NCI-H748 (cell line): ENCODE data around the gene TAPBP.

Experiments used
- DNase-seq: peaks from one replicate; lab custom pipeline; 2025; ENCODE audit not compliant: unreplicated experiment; lab: John Stamatoyannopoulos, UW

Gene TAPBP

GRCh38 chr6:33320315-33321181, 6.7 kb upstream of the TAPBP start:
- DNase-seq = no peak

- no peak for DNase-seq
Measured at GRCh38 chr6:33319939-33320314, 6.0 kb upstream of the TAPBP start.

DNA sequence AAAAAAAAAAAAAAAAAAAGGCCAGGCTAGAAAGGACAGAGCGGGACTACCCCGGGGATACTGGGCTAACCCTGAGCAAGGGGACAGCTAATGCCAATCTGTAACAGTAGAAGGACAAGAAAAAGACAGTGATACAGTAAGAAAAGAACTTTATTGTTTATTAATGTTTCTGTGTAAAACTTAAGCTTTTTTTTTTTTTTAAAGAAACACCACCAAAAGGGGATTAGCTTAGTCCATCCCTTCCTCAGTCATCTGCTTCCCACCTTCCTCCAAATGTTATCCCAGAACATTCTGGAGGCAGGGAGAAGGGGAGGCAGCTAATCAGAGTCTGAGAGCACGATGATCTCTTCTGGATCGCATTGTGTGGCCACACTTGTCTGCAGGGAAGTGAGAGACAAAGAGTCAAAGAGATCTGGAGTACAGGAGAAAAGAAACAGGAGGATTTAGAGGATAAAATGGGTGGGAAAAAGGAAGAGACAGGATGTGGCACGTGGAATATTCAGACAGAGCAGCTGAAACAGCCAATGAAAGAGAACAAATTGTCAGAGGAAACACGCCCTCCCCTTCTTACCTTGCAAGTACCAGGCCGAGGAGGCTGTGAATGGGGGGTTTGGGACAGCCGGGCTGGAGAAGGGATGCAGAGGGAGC, 4.7 kb upstream of the TAPBP start:
- no peak for DNase-seq

- DNase-seq = peak; percentile 99
Measured at GRCh38 chr6:33317669-33318425, 4.0 kb upstream of the TAPBP start, which contains the start of gene ZBTB22. TSS of gene ZBTB22 (minus strand) at chr6:33317744. CDS start at chr6:33316916, 828 bp downstream.

DNA sequence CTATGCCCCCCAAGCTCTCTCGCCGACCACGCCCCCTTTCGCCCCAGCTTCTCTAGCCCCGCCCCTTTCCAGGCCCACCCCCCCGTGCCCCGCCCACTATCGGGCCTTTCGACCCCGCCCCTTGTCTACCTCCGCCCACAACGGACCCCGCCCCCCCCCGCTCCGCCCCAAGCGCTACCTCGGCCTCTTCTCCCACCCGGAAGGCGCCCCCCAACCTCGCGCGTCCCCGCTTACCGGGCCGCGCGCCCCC, 3.5 kb upstream of the TAPBP start:
- DNase-seq = no peak

GRCh38 chr6:33316603-33317418, 2.9 kb upstream of the TAPBP start:
- DNase-seq = peak; percentile 21

DNA sequence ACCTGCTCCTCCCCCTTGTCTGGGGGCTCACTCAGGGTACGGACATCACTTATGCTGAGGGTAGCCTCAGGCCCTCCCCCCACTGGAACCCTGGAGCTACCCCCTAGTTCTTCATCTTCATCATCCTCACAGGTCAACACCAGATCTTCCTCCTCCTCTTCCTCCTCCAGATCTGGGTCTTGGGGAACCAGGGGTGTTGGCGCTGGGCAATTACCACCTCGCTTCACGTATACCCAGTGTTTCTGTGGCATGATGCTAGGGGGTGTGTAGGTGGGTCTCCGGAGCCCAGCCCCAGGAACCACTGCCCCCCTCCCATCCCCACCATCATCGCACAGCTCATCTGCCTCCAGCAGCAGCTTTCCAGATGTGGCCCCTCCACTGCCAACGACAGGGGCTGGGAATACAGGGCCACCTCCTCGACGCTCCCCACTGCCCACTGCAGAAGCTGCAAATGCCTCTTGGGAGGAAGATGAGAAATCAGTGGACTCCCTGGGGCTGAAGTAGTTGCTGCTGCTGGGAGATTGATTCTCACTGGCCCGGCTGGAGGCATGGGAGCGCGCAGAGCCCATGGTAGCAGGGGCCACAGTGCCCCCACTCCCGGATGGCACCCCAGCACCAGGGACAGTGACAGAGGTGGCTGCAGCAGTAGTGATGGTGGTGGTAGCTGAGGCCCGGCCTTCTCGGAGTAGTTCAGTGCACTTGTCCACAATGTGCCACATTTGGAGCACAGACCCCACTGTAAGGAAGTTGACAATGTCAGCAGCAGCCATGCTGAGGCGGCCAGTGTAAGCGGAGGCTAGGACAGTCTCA, 2.1 kb upstream of the TAPBP start:
- DNase-seq = no peak

GRCh38 chr6:33314943-33315792, 1.3 kb upstream of the TAPBP start:
- DNase-seq = peak; percentile 89

DNA sequence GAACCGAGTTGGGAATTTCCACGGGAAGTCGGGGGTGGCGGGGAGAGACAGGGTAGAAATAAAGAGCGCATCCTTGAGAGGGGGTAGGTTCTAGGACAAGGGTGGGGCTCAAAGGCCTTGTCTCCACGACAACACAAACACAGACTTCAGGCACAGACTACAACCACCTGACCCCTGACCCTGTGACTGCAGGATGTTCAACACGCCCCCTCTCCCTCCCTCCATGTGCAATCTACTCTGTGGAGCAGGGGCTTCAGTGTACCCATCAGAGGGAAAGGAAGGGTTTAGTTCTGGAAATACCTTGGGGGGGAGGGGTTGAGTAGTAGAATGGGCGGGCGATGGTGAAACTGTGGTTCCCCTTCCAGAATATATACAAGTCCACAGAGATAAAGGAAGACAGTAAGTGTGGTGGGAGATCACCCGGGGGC, 651 bp upstream of the TAPBP start:
- peak; percentile 93 for DNase-seq

GRCh38 chr6:33313105-33313708, 671 bp downstream of the TAPBP start:
- peak; percentile 88 for DNase-seq

- peak; percentile 95 for DNase-seq
Measured at GRCh38 chr6:33312361-33313104, 1.3 kb downstream of the TAPBP start.

GRCh38 chr6:33306356-33306755, 7.5 kb downstream of the TAPBP start:
- DNase-seq = no peak

DNA sequence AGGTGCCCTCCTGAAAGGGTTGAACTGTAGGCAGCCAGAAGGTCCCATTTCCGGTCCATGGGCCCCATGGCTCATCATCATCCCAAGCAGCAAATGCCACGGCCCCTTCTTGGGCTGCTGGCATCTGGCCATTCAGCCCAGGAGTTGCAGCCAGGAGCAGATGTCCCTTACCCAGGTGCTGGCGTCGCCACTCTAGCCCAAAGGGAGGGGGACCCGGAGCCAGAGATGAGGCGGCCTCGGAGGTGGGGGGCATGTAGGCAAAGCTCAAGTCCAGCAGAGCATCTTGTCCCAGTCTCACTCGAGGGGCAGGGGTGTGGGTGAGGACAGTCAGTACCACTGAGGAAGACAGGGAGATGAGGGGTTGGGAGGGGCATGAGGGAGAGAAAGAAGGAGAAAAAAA, 8.8 kb downstream of the TAPBP start:
- no peak for DNase-seq

- DNase-seq = no peak
Measured at GRCh38 chr6:33304216-33304615, 9.7 kb downstream of the TAPBP start.

DNA sequence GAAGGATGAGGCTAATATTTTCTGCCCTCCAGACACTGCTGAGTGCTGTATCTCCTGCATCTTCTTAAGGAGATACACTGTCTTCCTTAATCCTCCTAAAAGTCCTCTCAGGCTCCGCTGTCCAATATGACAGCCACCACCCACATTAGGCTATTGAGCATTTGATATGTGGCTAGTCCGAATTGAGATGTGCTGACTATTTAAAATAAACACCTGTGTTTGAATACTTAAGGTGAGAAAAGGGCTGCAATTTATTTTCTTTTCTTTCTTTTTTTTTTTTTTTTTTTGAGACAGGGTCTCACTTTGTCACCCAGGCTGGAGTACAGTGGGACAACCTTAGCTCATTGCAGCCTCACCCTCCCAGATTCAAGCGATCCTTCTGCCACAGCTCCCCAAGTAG, 12.0 kb downstream of the TAPBP start:
- DNase-seq = no peak

- DNase-seq = peak; percentile 95
Measured at GRCh38 chr6:33299237-33299944, 14.5 kb downstream of the TAPBP start.

DNA sequence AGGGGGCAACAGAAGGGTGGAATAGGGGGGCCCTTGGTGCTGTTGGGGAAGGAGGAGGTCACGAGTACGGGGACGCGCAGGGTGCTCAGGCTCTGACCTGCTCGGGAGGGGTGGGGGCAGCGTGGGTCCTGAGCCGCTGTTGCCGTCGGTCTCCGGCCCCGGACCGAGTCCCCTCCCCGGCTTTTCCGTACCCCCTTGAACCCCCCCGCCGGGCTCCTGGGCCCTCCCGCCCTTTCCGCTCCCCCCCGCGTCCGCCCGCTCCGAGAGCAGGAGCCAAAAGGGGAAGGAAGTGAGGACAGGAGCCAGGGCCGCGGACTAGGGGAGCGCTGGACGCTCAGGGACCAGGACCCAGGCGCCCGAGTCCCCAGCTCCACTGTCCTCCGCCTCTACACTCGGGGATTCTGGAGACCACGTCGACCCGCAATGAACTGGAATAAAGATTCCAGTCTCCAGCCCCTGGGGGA, 15.1 kb downstream of the TAPBP start, which contains the start of gene RGL2:
Gene RGL2 (minus strand): TSS at position 170 of the 464 bp plus-strand sequence. CDS start 332 bp downstream, outside the sequence.
- DNase-seq = peak; percentile 73
